Epidermal melanocyte (primary cell): ENCODE results near the gene HECW1.

Experiments used
- DNase-seq: peaks from one replicate; pipeline ENCODE4 v3.0.0; 2011; ENCODE audit warnings: low spot score; ENCODE audit not compliant: insufficient read length

The HECW1 gene

GRCh38 chr7:43533801-43534479, 421.5 kb downstream of the HECW1 start:
- DNase-seq = no peak

GRCh38 chr7:43535031-43535451, 422.6 kb downstream of the HECW1 start:
- no peak for DNase-seq

- DNase-seq = peak; percentile 52
These were observed 423.6 kb downstream of the HECW1 start for GRCh38 chr7:43535810-43536585.

- no peak for DNase-seq
These were observed 424.3 kb downstream of the HECW1 start for GRCh38 chr7:43536773-43537172.

- no peak for DNase-seq
These were observed 425.4 kb downstream of the HECW1 start for GRCh38 chr7:43537765-43538403.

GRCh38 chr7:43538404-43538771, 425.9 kb downstream of the HECW1 start:
- no peak for DNase-seq

- no peak for DNase-seq
These were observed 428.0 kb downstream of the HECW1 start for GRCh38 chr7:43540471-43540870.

- DNase-seq = no peak
These were observed 430.3 kb downstream of the HECW1 start for GRCh38 chr7:43542716-43543115.

- no peak for DNase-seq
These were observed 433.8 kb downstream of the HECW1 start for GRCh38 chr7:43546231-43546630.

- no peak for DNase-seq
These were observed 438.0 kb downstream of the HECW1 start for GRCh38 chr7:43550427-43550826.

- no peak for DNase-seq
These were observed 439.7 kb downstream of the HECW1 start for GRCh38 chr7:43552122-43552521.

GRCh38 chr7:43553999-43554398, 441.6 kb downstream of the HECW1 start:
- no peak for DNase-seq

- DNase-seq = no peak
These were observed 442.0 kb downstream of the HECW1 start for GRCh38 chr7:43554423-43554822.

- no peak for DNase-seq
These were observed 445.5 kb downstream of the HECW1 start for GRCh38 chr7:43557831-43558495.

- DNase-seq = no peak
These were observed 446.9 kb downstream of the HECW1 start for GRCh38 chr7:43559171-43559945.

GRCh38 chr7:43559946-43560335, 447.5 kb downstream of the HECW1 start:
- DNase-seq = no peak

- DNase-seq = no peak
These were observed 448.4 kb downstream of the HECW1 start for GRCh38 chr7:43560742-43561330.

GRCh38 chr7:43562383-43562782, 449.9 kb downstream of the HECW1 start:
- DNase-seq = no peak

GRCh38 chr7:43565786-43566185, 453.3 kb downstream of the HECW1 start:
- no peak for DNase-seq

- no peak for DNase-seq
These were observed 456.1 kb downstream of the HECW1 start for GRCh38 chr7:43568529-43568928.

- no peak for DNase-seq
These were observed 457.0 kb downstream of the HECW1 start for GRCh38 chr7:43569424-43569823.
